Measurements from ENCODE around the gene GLIPR1L2. TPM values are rescaled to one million over a fixed set of nuclear protein-coding genes. Genes with fewer than 3 reads are reported as not detected.

GLIPR1L2 gene
- total and polyA plus RNA-seq, 10 of the 15 experiments (the other 5 are each of a cell fraction or from before 2014, with no cell fraction given): 0.04 to 0.39 (median 0.09) TPM; not detected in 3

- no peak for DNase-seq (ENCODE audit: low read depth, low spot score)
- Histone ChIP-seq H3K36me3 (ENCODE audit: control insufficient read depth in 2 of 2, insufficient read depth in 2 of 2, low read length in 1 of 2) (no peaks in the 10 kb centered on the region), H3K9me3 (replicated peaks; ENCODE audit: control insufficient read depth, insufficient read depth, low read length) (no peaks in the 10 kb centered on the region), H3K4me2 (ENCODE audit: control insufficient read depth, insufficient read depth) (no peak overlapping the region), H3K27me3 (replicated peaks in 1 of 2; ENCODE audit: control insufficient read depth in 2 of 2, insufficient read depth in 2 of 2, low read length in 1 of 2) (no peaks in the 10 kb centered on the region; a peak in 1 of 4 replicates), H3K4me1 (ENCODE audit: control insufficient read depth, insufficient read depth, low read length) (no peaks in the 10 kb centered on the region), H4K20me1 (ENCODE audit: control insufficient read depth, insufficient read depth) (no peaks in the 10 kb centered on the region), H3K4me3 (no peak overlapping the region), H3K27ac (ENCODE audit: control insufficient read depth, insufficient read depth) (no peak overlapping the region), H3K79me2 (ENCODE audit: control insufficient read depth, insufficient read depth, low read length) (no peaks in the 10 kb centered on the region), H2AFZ (ENCODE audit: control insufficient read depth, low read depth, low read length) (no peak overlapping the region), H3K9ac (ENCODE audit: control insufficient read depth, insufficient read depth, low read length) (no peak overlapping the region)
- ChIA-PET CTCF (interaction anchor here (2.1 kb wide), 1 partner anchor 41 kb away, joined by 7 read pairs; no protein-coding TSS in a partner anchor), SMC1A (ENCODE audit: uncharacterized antibody, unreplicated experiment) (no interaction called here), RAD21 (ENCODE audit: unreplicated experiment) (no interaction called here), POLR2A (no interaction called here)
- no peak for FAIRE-seq
- WGBS (ENCODE audit: insufficient coverage, insufficient replicate concordance, low lambda C conversion rate, missing lambda C conversion rate): 16% methylated on average over 3 of the region's 3 CpGs
- no TSS peak for BruUV-seq (replicated peaks)
- ATAC-seq: no peak
- intact Hi-C loops (cut with micrococcal nuclease; ENCODE audit: unreplicated experiment): no loop called here
- in situ Hi-C loops (cut with MboI): no loop called here
- TF ChIP-seq BHLHE40 (IDR thresholded peaks at IDR 0.05; ENCODE audit: borderline replicate concordance in 1 of 2, low read depth in 2 of 2, low read length in 1 of 2) (no peak), RUNX3 (IDR thresholded peaks at IDR 0.05; ENCODE audit: low read length) (no peak), ETV6 (conservative IDR thresholded peaks at IDR 0.05 in 1 of 2, IDR thresholded peaks at IDR 0.05 in 1 of 2; ENCODE audit: borderline replicate concordance in 1 of 2, low read depth in 1 of 2) (no peak), POU2F2 (IDR thresholded peaks at IDR 0.05; ENCODE audit: borderline replicate concordance, low read depth, low read length) (no peak), ZNF622 (IDR thresholded peaks at IDR 0.05) (no peak), STAT1 (conservative IDR thresholded peaks at IDR 0.05) (no peak), PRDM15 (CRISPR knock-in tag; IDR thresholded peaks at IDR 0.05) (no peak), ZNF687 (IDR thresholded peaks at IDR 0.05) (no peak), TCF12 (IDR thresholded peaks at IDR 0.05; ENCODE audit: low read depth, low read length) (no peak), SUPT20H (IDR thresholded peaks at IDR 0.05; ENCODE audit: borderline replicate concordance, control insufficient read depth, low read depth, low read length) (no peak), MLLT1 (IDR thresholded peaks at IDR 0.05) (no peak), SMAD1 (IDR thresholded peaks at IDR 0.05; ENCODE audit: low read depth, partially characterized antibody) (no peak), CBX3 (IDR thresholded peaks at IDR 0.05; ENCODE audit: borderline replicate concordance, low read depth) (no peak), CBFB (IDR thresholded peaks at IDR 0.05; ENCODE audit: low read depth) (no peak), YY1 (IDR thresholded peaks at IDR 0.05; ENCODE audit: low read depth, low read length) (no peak)
Measured at GRCh38 chr12:75443709-75444108, 52.8 kb downstream of the GLIPR1L2 start.

Measured in GM12878 (cell line).